GM21717 (cell line): ENCODE measurements around the gene DPP4.

Experiments used
- ATAC-seq: cut with Tn5 transposase; IDR thresholded peaks from one replicate; pipeline ENCODE4 v1.9.1; 2021; ENCODE audit warnings: mild to moderate bottlenecking, moderate library complexity; ENCODE audit not compliant: unreplicated experiment

The DPP4 gene

DNA sequence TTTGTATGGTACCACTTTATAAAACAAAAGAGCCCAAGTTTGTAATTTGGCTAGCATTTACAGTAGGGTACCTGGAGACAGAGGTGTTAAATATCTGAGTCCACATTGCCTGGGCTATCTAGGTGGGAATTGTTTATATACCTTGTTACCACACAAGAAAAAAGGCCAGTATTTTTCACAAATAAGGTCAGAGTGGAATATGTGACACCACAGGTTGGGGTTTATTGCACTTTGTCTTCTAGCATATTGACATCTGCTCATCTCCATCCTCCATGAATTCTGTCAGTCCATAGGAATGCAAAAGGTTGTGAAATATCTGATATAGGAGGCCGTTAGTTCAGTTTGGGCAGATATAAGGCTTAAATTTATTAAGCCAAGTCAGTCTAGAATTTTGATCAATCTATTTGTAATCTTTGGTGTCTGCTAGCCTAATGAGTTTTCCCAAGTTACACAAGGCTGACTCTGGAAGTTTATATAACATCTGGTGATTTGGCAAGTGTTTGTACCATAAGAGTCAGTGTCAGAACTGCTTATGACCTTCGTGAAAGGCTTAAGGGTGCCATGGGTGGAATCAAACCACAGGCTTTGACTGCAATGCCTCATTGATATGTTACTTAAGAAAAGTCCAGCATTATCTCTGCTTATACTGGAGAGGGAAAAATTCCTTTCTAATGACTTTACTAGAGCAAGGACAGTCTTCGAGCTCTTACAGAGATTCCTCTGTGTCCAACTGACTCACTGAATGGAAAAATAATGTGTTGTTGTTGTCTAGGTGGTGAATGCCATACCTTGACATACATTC is 11.3 kb upstream of the DPP4 start:
- ATAC-seq: no peak

GRCh38 chr2:162084536-162084935 is 10.5 kb upstream of the DPP4 start:
- ATAC-seq: no peak

DNA sequence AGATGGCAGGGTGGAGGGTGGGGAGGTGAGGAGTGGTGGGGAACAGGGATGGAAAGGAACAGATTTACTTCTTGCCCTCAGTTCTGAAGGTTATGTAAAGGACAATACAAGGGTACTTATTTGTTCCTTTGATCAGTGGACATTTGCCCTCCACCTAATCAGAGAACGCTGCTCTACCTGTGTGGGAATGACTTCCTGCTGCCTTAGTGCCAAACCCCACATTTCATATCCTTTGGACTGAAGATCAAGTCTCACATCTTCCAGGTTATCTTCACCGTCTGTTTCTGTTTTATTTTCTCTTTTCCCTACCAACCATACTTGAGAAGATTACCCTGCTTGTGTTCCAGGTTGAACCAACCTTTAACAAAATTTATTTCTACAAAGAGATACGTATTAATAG is 8.7 kb upstream of the DPP4 start:
- no peak for ATAC-seq

- no peak for ATAC-seq
Measured at GRCh38 chr2:162082036-162082435, 8.0 kb upstream of the DPP4 start.

GRCh38 chr2:162079514-162079913 is 5.5 kb upstream of the DPP4 start:
- ATAC-seq: no peak

GRCh38 chr2:162075689-162076132 is 1.7 kb upstream of the DPP4 start:
- ATAC-seq: no peak

GRCh38 chr2:162074928-162075688 is 1.1 kb upstream of the DPP4 start:
- no peak for ATAC-seq

DNA sequence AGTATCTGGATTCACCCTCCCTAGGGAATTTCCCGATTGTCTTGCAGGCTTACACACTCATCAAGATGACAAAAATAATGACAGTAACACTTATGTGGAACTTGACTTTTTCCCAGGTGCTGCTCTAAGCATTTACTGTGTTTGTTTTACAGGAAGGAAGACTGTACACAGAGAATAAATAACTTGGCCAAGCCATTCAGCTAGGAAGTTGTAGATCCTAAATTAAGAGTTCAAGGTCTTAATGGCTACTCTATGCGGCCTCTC is 549 bp upstream of the DPP4 start:
- no peak for ATAC-seq

DNA sequence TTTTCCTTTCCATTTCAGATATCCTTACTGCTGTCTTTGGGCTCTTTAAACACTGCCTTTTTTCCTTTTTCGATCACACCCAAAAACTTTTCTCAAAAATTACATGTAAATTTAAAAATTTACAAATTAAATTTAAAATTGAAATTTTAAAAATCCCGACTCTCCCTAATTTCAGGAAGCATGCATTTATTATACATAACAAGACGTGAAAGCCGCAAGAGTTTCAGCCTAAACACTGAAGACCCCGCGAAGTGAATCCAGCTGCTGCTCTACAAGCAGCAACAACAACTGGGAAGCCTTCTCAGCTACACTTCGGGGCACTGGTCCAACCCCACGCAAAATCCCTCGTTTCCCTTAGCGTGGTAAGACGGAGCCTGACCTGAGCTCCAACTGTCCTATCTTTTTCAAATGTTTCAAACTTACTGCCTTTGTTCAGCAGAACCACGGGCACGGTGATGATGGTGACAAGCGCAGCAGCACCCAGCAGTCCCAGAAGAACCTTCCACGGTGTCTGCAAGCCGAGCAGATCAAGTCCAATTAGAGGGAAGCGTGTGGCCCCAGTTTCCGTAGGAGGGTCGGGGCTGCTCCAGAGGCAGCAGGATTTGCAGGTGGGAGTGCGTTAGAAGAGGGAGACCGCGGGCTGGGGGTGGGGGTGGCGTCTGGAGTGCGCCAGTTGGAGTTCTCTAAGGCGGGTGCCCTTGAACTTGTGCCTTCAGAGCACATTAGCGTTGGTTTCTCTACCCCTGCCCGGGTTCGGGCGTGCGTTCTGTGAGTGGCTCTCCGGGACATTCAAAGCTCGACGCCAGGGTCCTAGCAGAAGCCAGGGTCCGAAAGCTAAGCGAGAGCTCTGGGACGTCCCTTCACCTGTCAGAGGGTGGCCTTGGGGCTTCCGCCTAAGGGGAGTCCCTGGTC is 783 bp downstream of the DPP4 start:
- ATAC-seq: no peak

DNA sequence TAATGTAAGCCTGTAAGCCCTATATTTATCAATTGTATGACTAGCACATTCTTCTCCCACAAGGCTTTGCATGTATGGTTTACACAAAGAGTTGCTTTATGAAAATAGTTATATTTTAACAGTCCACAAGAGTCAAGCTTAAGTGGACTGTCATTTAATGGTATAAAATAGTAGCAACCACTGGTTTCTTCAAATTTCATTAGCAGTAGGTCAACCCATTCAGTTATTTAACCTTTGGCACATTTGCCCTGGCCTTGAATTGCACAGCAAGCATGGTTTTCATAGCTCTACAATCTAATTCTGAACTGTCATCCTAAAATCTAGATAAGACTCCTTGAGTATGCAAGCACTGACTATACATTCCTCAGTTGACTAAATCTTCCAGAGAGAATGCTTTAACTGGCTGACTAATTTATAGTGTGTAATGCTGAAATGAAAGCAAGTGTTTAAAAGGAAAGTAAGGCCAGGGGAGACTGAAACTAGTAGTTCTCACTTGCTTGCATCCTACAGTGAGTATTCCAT is 1.8 kb downstream of the DPP4 start:
- ATAC-seq: peak; percentile 80

GRCh38 chr2:162071001-162071400 is 3.0 kb downstream of the DPP4 start:
- no peak for ATAC-seq

- no peak for ATAC-seq
Measured at GRCh38 chr2:162070228-162070936, 3.6 kb downstream of the DPP4 start.

- no peak for ATAC-seq
Measured at GRCh38 chr2:162069267-162069903, 4.6 kb downstream of the DPP4 start.

DNA sequence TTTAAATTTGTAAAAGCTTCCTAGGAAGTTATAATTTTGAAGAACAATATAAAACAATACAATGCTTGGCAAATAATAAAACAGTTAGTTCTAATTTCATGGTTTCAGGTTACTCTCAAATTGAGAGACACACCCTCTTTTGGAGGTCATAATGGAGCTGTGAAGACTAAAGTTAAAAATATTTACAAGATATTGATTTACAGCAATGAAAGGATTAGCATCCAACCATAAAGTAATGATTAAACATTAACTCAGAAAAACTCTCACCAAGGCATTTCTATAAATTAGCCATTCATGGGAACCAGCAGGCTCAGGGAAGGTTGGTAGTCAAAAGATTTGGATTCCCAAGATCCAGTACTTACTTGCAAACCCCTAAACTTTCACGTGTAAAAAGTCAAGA is 6.4 kb downstream of the DPP4 start:
- no peak for ATAC-seq

- ATAC-seq: no peak
Measured at GRCh38 chr2:162065767-162066166, 8.2 kb downstream of the DPP4 start.

DNA sequence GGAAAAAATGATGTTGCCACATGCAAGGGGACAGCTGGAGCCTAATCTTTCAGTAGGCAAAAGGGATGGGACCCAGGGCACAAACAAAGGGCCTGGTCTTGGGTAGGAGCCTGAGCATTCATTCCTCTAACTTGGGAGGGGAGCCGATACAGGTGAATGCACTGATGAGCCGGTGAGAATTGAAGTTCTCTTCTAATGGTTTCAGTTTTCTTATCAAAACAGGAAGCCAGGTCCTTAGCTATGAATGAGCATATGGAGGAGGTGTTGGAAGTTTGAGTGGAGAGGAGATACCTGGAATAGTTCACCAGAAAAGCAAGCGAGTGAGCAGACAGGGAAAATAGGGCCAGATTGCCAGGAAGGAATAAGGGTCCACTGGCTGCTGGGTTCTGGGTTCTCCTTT is 10.1 kb downstream of the DPP4 start:
- ATAC-seq: peak; percentile 52

DNA sequence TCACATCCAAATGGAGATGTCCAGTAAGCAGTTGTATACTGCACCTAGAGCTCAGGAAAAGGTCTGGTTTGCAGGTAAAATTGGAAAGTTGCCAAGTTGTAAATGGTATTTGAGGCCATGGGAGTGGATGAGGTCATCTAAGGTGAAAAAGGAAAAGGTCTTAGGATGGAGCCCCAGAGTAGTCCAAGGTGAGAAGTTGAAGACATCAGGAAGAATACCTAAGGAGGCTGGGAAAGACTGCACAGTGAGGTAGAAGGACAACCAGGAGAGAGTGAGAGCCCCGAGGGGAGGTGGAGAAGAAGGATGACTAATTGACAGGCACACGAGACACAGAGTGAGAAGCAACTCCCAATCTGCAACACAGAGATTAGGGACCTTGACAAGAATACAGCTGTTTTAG is 10.7 kb downstream of the DPP4 start:
- no peak for ATAC-seq

DNA sequence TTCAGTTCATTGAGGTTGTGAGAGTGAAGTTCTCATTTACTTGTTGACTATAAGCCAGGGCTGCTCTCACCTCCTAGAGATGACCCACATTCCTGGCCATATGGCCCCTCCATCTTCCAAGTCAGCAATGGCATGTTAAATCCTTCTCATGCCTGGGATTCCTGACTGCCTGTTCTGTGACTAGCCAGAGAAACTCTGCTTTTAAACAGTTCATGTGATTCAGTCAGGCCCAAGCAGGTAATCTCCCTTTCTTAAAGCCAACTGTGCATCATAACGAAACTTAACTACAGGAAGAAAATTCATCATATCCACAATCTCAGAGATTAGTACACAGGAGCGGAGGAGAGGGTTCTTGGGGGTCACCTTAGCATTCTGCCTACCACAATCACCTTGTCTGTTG is 11.5 kb downstream of the DPP4 start:
- no peak for ATAC-seq

DNA sequence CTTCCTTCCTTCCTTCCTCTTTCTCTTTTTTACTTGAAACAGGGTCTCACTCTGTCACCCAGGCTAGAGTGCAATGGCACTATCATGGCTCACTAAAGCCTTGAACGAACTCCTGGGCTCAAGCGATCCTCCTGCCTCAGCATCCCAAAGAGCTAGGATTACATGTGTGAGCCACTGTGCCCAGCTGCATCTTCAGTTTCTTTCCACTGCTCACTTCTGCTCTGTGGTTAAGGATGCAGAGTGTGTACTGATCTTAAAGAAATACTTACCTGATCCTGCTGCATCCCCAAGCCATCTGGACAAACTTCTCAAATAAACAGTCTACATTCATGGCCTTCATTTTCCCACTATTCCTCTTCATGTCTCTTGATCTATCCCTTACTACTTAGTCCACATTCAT is 13.0 kb downstream of the DPP4 start:
- ATAC-seq: no peak

- ATAC-seq: no peak
Measured at GRCh38 chr2:162060532-162060931, 13.5 kb downstream of the DPP4 start.
